Effector memory CD4-positive, alpha-beta T cell (primary cell): ENCODE measurements around the gene EQTN.

Experiments
- DNase-seq, 3 donors: peaks; one replicate each; pipeline ENCODE4 v3.0.0-alpha.2; 2020
- H3K27ac ChIP-seq: 2 replicates; pipeline ENCODE4 v1.7.0; 2013; ENCODE audit warnings: mild to moderate bottlenecking, low read length, moderate library complexity; ENCODE audit not compliant: insufficient read depth, poor library complexity, severe bottlenecking
- H3K27me3 ChIP-seq: replicated peaks from 2 replicates; pipeline ENCODE4 v1.7.0; 2013; ENCODE audit warnings: mild to moderate bottlenecking, low read length; ENCODE audit not compliant: insufficient read depth, control insufficient read depth, poor library complexity, severe bottlenecking
- H3K36me3 ChIP-seq: 2 replicates; pipeline ENCODE4 v1.7.0; 2013; ENCODE audit warnings: mild to moderate bottlenecking, low read length, moderate library complexity; ENCODE audit not compliant: control insufficient read depth, insufficient read depth
- H3K4me1 ChIP-seq: 2 replicates; pipeline ENCODE4 v1.7.0; 2013; ENCODE audit warnings: low read length, mild to moderate bottlenecking; ENCODE audit not compliant: control insufficient read depth, insufficient read depth, poor library complexity, severe bottlenecking
- H3K4me3 ChIP-seq: 2 replicates; pipeline ENCODE4 v1.7.0; 2013; ENCODE audit warnings: low read length, low read depth, mild to moderate bottlenecking; ENCODE audit not compliant: insufficient read depth, poor library complexity, severe bottlenecking
- H3K9me3 ChIP-seq: 2 replicates; pipeline ENCODE4 v1.7.0; 2013; ENCODE audit warnings: mild to moderate bottlenecking, low read length, moderate library complexity; ENCODE audit not compliant: control insufficient read depth
- total RNA-seq, 3 donors: gene quantifications; one replicate each; lab custom pipeline; 2026; lab: John Stamatoyannopoulos, UW

Gene EQTN
- 0 reads per million in 3 donors for total RNA-seq

- H3K27ac ChIP-seq: no peak within 1 kb of the TSS
- H3K9me3 ChIP-seq: no peaks in the 10 kb centered on the region
- no peaks in the 10 kb centered on the region for H3K4me1 ChIP-seq
- no peak within 1 kb of the TSS for H3K4me3 ChIP-seq
- no peaks in the 10 kb centered on the region for H3K27me3 ChIP-seq
- no peaks in the 10 kb centered on the region for H3K36me3 ChIP-seq
- DNase-seq: no peak
Observed at GRCh38 chr9:27297050-27297449, at the start of gene EQTN. TSS of gene EQTN (minus strand) at chr9:27297150. CDS start at chr9:27297055, 95 bp downstream.

- no peak overlapping the region for H3K27ac ChIP-seq
- no peaks in the 10 kb centered on the region for H3K27me3 ChIP-seq
- DNase-seq: no peak
- no peaks in the 10 kb centered on the region for H3K9me3 ChIP-seq
- H3K4me3 ChIP-seq: no peak overlapping the region
- H3K36me3 ChIP-seq: no peaks in the 10 kb centered on the region
- no peaks in the 10 kb centered on the region for H3K4me1 ChIP-seq
Observed at GRCh38 chr9:27344776-27345175, 47.8 kb upstream of the EQTN start.

GRCh38 chr9:27341545-27342294 lies 44.8 kb upstream of the EQTN start:
- no peak overlapping the region for H3K4me3 ChIP-seq
- no peak overlapping the region for H3K27ac ChIP-seq
- no peaks in the 10 kb centered on the region for H3K36me3 ChIP-seq
- no peak for DNase-seq
- no peaks in the 10 kb centered on the region for H3K27me3 ChIP-seq
- H3K9me3 ChIP-seq: no peaks in the 10 kb centered on the region
- no peaks in the 10 kb centered on the region for H3K4me1 ChIP-seq

GRCh38 chr9:27340961-27341511 lies 44.1 kb upstream of the EQTN start:
- no peaks in the 10 kb centered on the region for H3K27me3 ChIP-seq
- DNase-seq: no peak
- H3K27ac ChIP-seq: no peak overlapping the region
- no peak overlapping the region for H3K4me3 ChIP-seq
- H3K4me1 ChIP-seq: no peaks in the 10 kb centered on the region
- H3K36me3 ChIP-seq: no peaks in the 10 kb centered on the region
- no peaks in the 10 kb centered on the region for H3K9me3 ChIP-seq

- no peaks in the 10 kb centered on the region for H3K27me3 ChIP-seq
- no peak overlapping the region for H3K27ac ChIP-seq
- DNase-seq: no peak
- no peaks in the 10 kb centered on the region for H3K4me1 ChIP-seq
- H3K9me3 ChIP-seq: no peaks in the 10 kb centered on the region
- no peak overlapping the region for H3K4me3 ChIP-seq
- no peaks in the 10 kb centered on the region for H3K36me3 ChIP-seq
Observed at GRCh38 chr9:27340285-27340674, 43.3 kb upstream of the EQTN start.

GRCh38 chr9:27339661-27340284 lies 42.8 kb upstream of the EQTN start:
- Histone ChIP-seq H3K27me3 (no peaks in the 10 kb centered on the region), H3K27ac (no peak overlapping the region)
- DNase-seq: no peak

GRCh38 chr9:27338527-27338903 lies 41.6 kb upstream of the EQTN start:
- Histone ChIP-seq H3K36me3 (no peaks in the 10 kb centered on the region), H3K4me3 (no peak overlapping the region), H3K27me3 (no peaks in the 10 kb centered on the region), H3K4me1 (no peaks in the 10 kb centered on the region), H3K27ac (no peak overlapping the region), H3K9me3 (no peaks in the 10 kb centered on the region)
- DNase-seq: no peak

More at GRCh38 chr9:27339661-27340284, 42.8 kb upstream of the EQTN start:
- Histone ChIP-seq H3K9me3 (no peaks in the 10 kb centered on the region), H3K36me3 (no peaks in the 10 kb centered on the region), H3K4me1 (no peaks in the 10 kb centered on the region), H3K4me3 (no peak overlapping the region)

GRCh38 chr9:27337833-27338526 lies 41.0 kb upstream of the EQTN start:
- no peak overlapping the region for H3K4me3 ChIP-seq
- no peaks in the 10 kb centered on the region for H3K27me3 ChIP-seq
- H3K9me3 ChIP-seq: no peaks in the 10 kb centered on the region
- no peak overlapping the region for H3K27ac ChIP-seq
- H3K4me1 ChIP-seq: no peaks in the 10 kb centered on the region
- H3K36me3 ChIP-seq: no peaks in the 10 kb centered on the region
- no peak for DNase-seq

GRCh38 chr9:27337236-27337635 lies 40.3 kb upstream of the EQTN start:
- H3K4me1 ChIP-seq: no peaks in the 10 kb centered on the region
- H3K4me3 ChIP-seq: no peak overlapping the region

GRCh38 chr9:27336829-27337228 lies 39.9 kb upstream of the EQTN start:
- Histone ChIP-seq H3K4me3 (no peak overlapping the region), H3K9me3 (no peaks in the 10 kb centered on the region), H3K27me3 (no peaks in the 10 kb centered on the region), H3K4me1 (no peaks in the 10 kb centered on the region), H3K36me3 (no peaks in the 10 kb centered on the region), H3K27ac (no peak overlapping the region)
- no peak for DNase-seq

More at GRCh38 chr9:27337236-27337635, 40.3 kb upstream of the EQTN start:
- DNase-seq: no peak
- Histone ChIP-seq H3K27me3 (no peaks in the 10 kb centered on the region), H3K36me3 (no peaks in the 10 kb centered on the region), H3K27ac (no peak overlapping the region), H3K9me3 (no peaks in the 10 kb centered on the region)
